AG04449 (cell line): ENCODE data around the gene ABHD16A.

Experiments
- CTCF ChIA-PET: fragments of 350-600 bp; formaldehyde crosslinking; extraction: SDS; loops from one replicate; lab custom pipeline; 2021; ENCODE audit warnings: antibody characterized with exemption; lab: Yijun Ruan, JAX
- POLR2A ChIA-PET: fragments of 400-600, 350-600 bp; formaldehyde crosslinking; extraction: SDS; loops from one replicate; lab custom pipeline; 2020; ENCODE audit warnings: antibody characterized with exemption, inconsistent platforms; lab: Yijun Ruan, JAX
- DNase-seq: peaks from one replicate; pipeline ENCODE4 v3.0.0-alpha.2; 2010; ENCODE audit warnings: low read depth, low spot score
- H3K4me3 ChIP-seq: 2 replicates; pipeline ENCODE4 v1.5.1; 2011; ENCODE audit warnings: low read depth, mild to moderate bottlenecking, control low read depth, low read length
- CTCF ChIP-seq: IDR thresholded peaks from one replicate; pipeline ENCODE4 v1.5.1; 2011; ENCODE audit warnings: mild to moderate bottlenecking, moderate library complexity, low read length, control low read depth, inconsistent platforms; ENCODE audit not compliant: insufficient read depth; ENCODE audit errors: missing control alignments

ABHD16A gene

GRCh38 chr6:31676322-31676903 lies 26.7 kb downstream of the ABHD16A start:
- no peak for TF ChIP-seq CTCF
- H3K4me3 ChIP-seq, result no peak overlapping the region
- no peak for DNase-seq
- POLR2A ChIA-PET, result no interaction called here
- CTCF ChIA-PET, result interaction anchor here (1.1 kb wide), 1 partner anchor 276 kb away, joined by 5 read pairs; no protein-coding TSS in a partner anchor

- ChIA-PET POLR2A (no interaction called here), CTCF (interaction anchor here (0.9 to 1.5 kb wide), 2 partner anchors 9 to 18 kb away, joined by 3 to 4 read pairs; partner anchors contain the start of gene C6orf47)
- H3K4me3 ChIP-seq, result no peak within 1 kb of the TSS
- no peak for DNase-seq
- no peak for TF ChIP-seq CTCF
These were observed 33.4 kb downstream of the ABHD16A start, which contains the start of gene LY6G5B for GRCh38 chr6:31669676-31670075. LY6G5B (plus strand) TSS chr6:31669976; CDS start chr6:31670951, 975 bp downstream.

GRCh38 chr6:31666337-31666965 lies 36.7 kb downstream of the ABHD16A start:
- POLR2A ChIA-PET, result interaction anchor here (0.8 to 1.9 kb wide), 2 partner anchors 15 to 161 kb away, joined by 3 to 5 read pairs; partner anchors contain the start of gene HSPA1B
- no peak for DNase-seq

GRCh38 chr6:31665501-31666336 lies 37.4 kb downstream of the ABHD16A start, which contains the start of gene CSNK2B:
CSNK2B (plus strand) TSS chr6:31666080; CDS start chr6:31666832, 752 bp downstream.
- ChIA-PET CTCF (interaction anchor here (1.0 kb wide), 1 partner anchor 104 kb away, joined by 4 read pairs; no protein-coding TSS in a partner anchor), POLR2A (interaction anchor here (1.8 to 3.5 kb wide), 3 partner anchors 13 to 162 kb away, joined by 5 to 31 read pairs (median 7); partner anchors contain the start of genes ABHD16A, BAG6 and HSPA1B)
- no peak for DNase-seq
- no peak for TF ChIP-seq CTCF
- peak within 1 kb of the TSS; percentile 98 for H3K4me3 ChIP-seq

More at GRCh38 chr6:31666337-31666965, 36.7 kb downstream of the ABHD16A start:
- peak overlapping the region; percentile 98 for H3K4me3 ChIP-seq
- CTCF ChIA-PET, result interaction anchor here (0.7 to 1.0 kb wide), 3 partner anchors 24 to 125 kb away, joined by 3 to 4 read pairs (median 4); no protein-coding TSS in a partner anchor
- TF ChIP-seq CTCF, result no peak

- no peak for DNase-seq
- ChIA-PET POLR2A (interaction anchor here (1.5 to 3.5 kb wide), 3 partner anchors 12 to 232 kb away, joined by 3 to 31 read pairs (median 7); partner anchors contain the start of genes ABHD16A, BAG6 and EHMT2), CTCF (interaction anchor here (0.9 to 2.2 kb wide), 4 partner anchors 9 to 119 kb away, joined by 3 to 19 read pairs (median 6); partner anchors contain the start of genes APOM, ATP6V1G2, BAG6 and LY6G5C)
- peak within 1 kb of the TSS; percentile 98 for H3K4me3 ChIP-seq
- TF ChIP-seq CTCF, result no peak
These were observed 38.2 kb downstream of the ABHD16A start, which contains the start of gene GPANK1 for GRCh38 chr6:31664790-31665500. GPANK1 (minus strand) TSS chr6:31664997; CDS start chr6:31664478, 519 bp downstream.
